ENCODE results near the gene BARD1.

GRCh38 chr2:214775971-214776370 is 33.5 kb downstream of the BARD1 start:
- TF ChIP-seq EZH2 (IDR thresholded peaks at IDR 0.05; ENCODE audit: borderline replicate concordance, low read depth, low read length, poor library complexity, severe bottlenecking) (no peak), CTCF (conservative IDR thresholded peaks at IDR 0.05; ENCODE audit: low read depth, low read length) (no peak)
